ENCODE data around the gene ETFA.
"Not testable (repeated sequence)": the region's sequence is repeated elsewhere in the genome, so short reads cannot be mapped to it uniquely, and the experiment has no call there.

ETFA gene

DNA sequence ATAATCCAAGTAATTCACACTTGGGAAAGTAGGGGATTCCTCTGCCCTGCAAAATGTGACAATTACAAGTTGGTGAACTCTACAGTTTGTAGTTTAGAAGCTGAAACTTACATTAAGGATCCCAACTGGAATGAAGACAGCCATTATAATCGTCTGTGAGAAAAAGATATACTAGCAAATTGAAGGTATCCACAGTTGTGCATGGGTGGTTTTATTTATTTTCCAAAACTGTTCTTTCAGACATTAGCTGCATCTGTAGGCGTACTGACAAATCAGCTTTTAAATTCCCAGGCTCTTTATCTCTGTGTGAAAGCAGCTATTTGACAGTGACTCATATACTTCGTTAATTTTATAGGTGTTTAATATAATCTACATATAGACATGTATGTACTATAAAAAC, 12.8 kb upstream of the ETFA start:
- no peak for DNase-seq (ENCODE audit: low spot score)
- in situ Hi-C loops (cut with MboI; ENCODE audit: low sequenced_read_pairs, unreplicated experiment): no loop called here
- TF ChIP-seq, protein P1, sequence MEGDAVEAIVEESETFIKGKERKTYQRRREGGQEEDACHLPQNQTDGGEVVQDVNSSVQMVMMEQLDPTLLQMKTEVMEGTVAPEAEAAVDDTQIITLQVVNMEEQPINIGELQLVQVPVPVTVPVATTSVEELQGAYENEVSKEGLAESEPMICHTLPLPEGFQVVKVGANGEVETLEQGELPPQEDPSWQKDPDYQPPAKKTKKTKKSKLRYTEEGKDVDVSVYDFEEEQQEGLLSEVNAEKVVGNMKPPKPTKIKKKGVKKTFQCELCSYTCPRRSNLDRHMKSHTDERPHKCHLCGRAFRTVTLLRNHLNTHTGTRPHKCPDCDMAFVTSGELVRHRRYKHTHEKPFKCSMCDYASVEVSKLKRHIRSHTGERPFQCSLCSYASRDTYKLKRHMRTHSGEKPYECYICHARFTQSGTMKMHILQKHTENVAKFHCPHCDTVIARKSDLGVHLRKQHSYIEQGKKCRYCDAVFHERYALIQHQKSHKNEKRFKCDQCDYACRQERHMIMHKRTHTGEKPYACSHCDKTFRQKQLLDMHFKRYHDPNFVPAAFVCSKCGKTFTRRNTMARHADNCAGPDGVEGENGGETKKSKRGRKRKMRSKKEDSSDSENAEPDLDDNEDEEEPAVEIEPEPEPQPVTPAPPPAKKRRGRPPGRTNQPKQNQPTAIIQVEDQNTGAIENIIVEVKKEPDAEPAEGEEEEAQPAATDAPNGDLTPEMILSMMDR (IDR thresholded peaks at IDR 0.05; ENCODE audit: borderline replicate concordance, control extremely low read depth, extremely low read depth, insufficient read depth, missing control alignments): no peak

DNA sequence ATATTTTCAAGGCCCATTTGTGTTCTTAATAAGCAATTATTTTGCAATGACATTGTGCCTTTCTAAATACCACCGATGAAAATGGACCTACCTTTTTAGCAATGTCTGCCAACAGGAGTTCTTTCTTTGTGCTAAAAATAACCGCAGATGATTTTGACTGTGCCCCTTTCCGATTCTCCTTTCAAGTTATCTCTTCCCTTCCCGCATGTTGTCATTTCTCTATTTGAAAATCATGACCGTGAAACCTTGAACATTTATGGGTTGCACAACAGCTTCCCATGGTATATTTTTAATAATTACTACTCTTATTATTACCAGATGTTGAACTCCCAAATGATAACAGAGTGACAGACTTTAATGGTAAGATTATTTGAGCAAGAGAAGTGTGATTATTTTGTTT, 10.3 kb upstream of the ETFA start:
- DNase-seq (ENCODE audit: low spot score): no peak
- TF ChIP-seq, protein P1 (IDR thresholded peaks at IDR 0.05; ENCODE audit: borderline replicate concordance, control extremely low read depth, extremely low read depth, insufficient read depth, missing control alignments): no peak
- in situ Hi-C loops (cut with MboI; ENCODE audit: low sequenced_read_pairs, unreplicated experiment): no loop called here

DNA sequence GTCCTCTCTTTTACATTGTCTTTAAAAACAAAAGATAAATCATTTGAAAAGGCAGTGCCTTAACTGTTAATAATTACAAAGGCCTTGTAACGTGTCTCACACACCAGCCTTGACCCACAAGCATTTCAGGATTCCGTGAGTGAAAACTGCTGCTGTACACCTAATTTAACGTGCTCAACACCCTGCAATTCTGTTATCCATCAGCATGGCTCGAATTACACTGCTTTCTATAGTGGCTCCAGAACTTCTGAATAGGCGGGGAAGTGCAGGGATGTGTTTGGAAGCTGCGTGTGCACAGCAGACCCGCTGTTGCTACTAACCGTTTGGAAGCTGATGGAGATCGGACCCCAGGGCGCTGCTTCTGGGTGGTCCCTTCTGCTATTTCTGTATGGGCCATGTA, 9.9 kb upstream of the ETFA start:
- DNase-seq (ENCODE audit: low spot score): no peak
- TF ChIP-seq, protein P1 (IDR thresholded peaks at IDR 0.05; ENCODE audit: borderline replicate concordance, control extremely low read depth, extremely low read depth, insufficient read depth, missing control alignments): no peak
- in situ Hi-C loops (cut with MboI; ENCODE audit: low sequenced_read_pairs, unreplicated experiment): no loop called here

DNA sequence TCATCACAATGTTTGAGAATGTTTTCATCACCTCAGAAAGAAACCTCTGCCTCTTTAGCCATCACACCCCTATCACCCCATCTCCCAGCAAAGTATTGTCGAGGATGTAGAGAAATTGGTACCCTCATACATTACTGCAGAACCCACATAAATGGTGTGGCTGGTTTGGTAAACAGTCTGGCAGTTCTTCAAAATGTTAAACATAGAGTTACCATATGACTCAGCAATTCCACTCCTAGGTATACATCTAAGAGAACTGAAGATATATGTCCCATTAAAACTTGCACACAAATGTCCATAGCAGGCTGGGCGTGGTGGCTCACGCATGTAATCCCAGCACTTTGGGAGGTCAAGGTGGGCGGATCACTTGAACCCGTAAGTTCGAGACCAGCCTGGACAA, 8.7 kb upstream of the ETFA start:
- TF ChIP-seq, protein P1 (IDR thresholded peaks at IDR 0.05; ENCODE audit: borderline replicate concordance, control extremely low read depth, extremely low read depth, insufficient read depth, missing control alignments): no peak
- in situ Hi-C loops (cut with MboI; ENCODE audit: low sequenced_read_pairs, unreplicated experiment): no loop called here
- no peak for DNase-seq (ENCODE audit: low spot score)

DNA sequence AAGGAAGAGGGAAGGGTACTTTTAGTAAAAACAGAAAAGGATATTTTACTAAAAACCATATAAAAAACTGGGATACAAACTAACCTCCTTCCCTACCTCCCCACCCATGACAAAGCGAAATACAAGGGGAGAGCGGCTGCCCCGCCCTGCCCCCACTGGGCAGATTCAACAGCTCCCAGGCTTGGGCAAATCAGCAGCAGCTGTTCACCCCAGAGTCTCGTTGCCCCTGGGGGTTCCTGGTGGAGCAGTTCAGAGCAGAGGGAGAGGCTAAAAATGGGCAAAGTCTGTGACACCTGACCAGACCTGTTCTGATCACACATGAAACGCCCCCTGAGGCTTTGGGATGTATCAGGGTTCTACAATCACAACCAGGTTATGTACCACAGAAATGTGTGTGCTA, 2.5 kb upstream of the ETFA start:
- in situ Hi-C loops (cut with MboI; ENCODE audit: low sequenced_read_pairs, unreplicated experiment): no loop called here
- DNase-seq (ENCODE audit: low spot score): no peak
- TF ChIP-seq, protein P1 (IDR thresholded peaks at IDR 0.05; ENCODE audit: borderline replicate concordance, control extremely low read depth, extremely low read depth, insufficient read depth, missing control alignments): no peak

DNA sequence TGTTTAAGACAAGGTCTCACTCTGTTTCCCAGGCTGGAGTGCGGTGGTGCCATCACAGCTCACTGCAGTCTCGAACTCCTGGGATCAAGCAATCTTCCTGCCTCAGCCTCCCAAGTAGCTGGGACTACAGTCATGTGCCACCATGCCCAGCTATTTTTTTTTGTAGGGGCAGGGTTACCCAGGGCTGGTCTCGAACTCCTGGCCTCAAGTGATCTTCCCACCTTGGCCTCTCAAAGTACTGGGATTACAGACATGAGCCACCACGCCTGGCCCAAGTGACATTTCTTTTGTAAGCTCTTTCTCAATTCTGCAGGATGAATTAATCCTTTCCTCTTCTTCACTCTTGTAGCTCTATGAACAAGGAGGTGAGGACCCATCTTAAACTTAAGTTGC, 1.9 kb upstream of the ETFA start:
- in situ Hi-C loops (cut with MboI; ENCODE audit: low sequenced_read_pairs, unreplicated experiment); DNase-seq (ENCODE audit: low spot score): not testable (repeated sequence)

DNA sequence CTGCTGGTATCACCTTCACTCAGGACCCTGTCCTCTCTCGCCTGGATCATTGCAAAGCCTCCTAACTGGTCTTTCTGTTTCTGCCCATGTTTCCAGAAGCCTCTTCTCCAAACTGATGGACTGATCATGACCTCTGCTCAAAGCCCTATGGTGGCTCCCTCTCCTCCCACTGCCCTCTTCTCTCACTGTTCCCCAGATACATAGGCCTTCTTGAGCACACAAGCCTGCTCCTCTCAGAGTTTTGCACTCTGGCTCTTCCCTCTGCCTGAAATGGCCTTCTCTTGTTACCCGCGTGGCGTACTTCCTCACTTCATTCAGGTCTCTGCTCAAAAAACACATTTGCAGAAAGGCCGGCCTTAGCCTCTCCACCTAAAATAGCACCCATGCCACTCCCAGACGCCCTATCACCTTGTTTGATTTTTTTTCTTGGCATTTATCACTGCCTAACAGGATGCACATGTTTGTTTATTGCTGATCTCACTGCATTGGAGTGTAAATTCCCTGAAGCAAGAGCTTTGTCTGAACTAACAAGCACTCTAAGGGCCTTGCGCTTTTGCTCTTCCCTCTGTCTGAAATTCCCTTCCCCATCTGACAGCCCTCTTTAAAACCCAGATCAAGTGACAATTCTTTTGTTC, 1.4 kb upstream of the ETFA start:
- DNase-seq (ENCODE audit: low spot score): no peak
- in situ Hi-C loops (cut with MboI; ENCODE audit: low sequenced_read_pairs, unreplicated experiment): no loop called here
- TF ChIP-seq, protein P1 (IDR thresholded peaks at IDR 0.05; ENCODE audit: borderline replicate concordance, control extremely low read depth, extremely low read depth, insufficient read depth, missing control alignments): no peak

All from GM13976 (cell line).